H9 (cell line): ENCODE measurements around the gene TMC1. TPM values are rescaled to one million over a fixed set of nuclear protein-coding genes. Genes with fewer than 3 reads are reported as not detected.
A peak's percentile ranks its signal among the peaks of the same experiment; 100 is the strongest.

Experiments
- DNase-seq: peaks from one replicate; pipeline ENCODE4 v3.0.0-alpha.2; 2017
- H2AFZ ChIP-seq: one replicate; pipeline ENCODE4 v1.6.1; 2013; ENCODE audit warnings: mild to moderate bottlenecking, low read length, control low read depth, moderate library complexity
- H2AK5ac ChIP-seq: 2 replicates; pipeline ENCODE4 v1.6.1; 2013; ENCODE audit warnings: low read length, control low read depth, mixed read lengths; ENCODE audit not compliant: insufficient read length
- H2BK120ac ChIP-seq: one replicate; pipeline ENCODE4 v1.6.1; 2013; ENCODE audit warnings: low read depth, mild to moderate bottlenecking, low read length, control low read depth, inconsistent platforms; ENCODE audit not compliant: poor library complexity, severe bottlenecking
- H2BK12ac ChIP-seq: 2 replicates; pipeline ENCODE4 v1.6.1; 2013; ENCODE audit warnings: low read length, control low read depth, mixed read lengths, low read depth; ENCODE audit not compliant: insufficient read length
- H2BK15ac ChIP-seq: 2 replicates; pipeline ENCODE4 v1.6.1; 2013; ENCODE audit warnings: low read depth, low read length, control low read depth
- H2BK20ac ChIP-seq: one replicate; pipeline ENCODE4 v1.6.1; 2013; ENCODE audit warnings: low read depth, mild to moderate bottlenecking, low read length, control low read depth, inconsistent platforms; ENCODE audit not compliant: poor library complexity, severe bottlenecking
- H2BK5ac ChIP-seq: 2 replicates; pipeline ENCODE4 v1.6.1; 2013; ENCODE audit warnings: low read length, control low read depth, mixed read lengths; ENCODE audit not compliant: insufficient read length
- H3K14ac ChIP-seq: 2 replicates; pipeline ENCODE4 v1.6.1; 2013; ENCODE audit warnings: low read length, control low read depth; ENCODE audit not compliant: insufficient read depth
- H3K18ac ChIP-seq: 2 replicates; pipeline ENCODE4 v1.6.1; 2013; ENCODE audit warnings: low read depth, mild to moderate bottlenecking, mixed read lengths, low read length, control low read depth; ENCODE audit not compliant: insufficient read length
- H3K23ac ChIP-seq: 2 replicates; pipeline ENCODE4 v1.6.1; 2013; ENCODE audit warnings: low read length, control low read depth, mixed read lengths, low read depth; ENCODE audit not compliant: insufficient read length
- H3K23me2 ChIP-seq: 2 replicates; pipeline ENCODE4 v1.6.1; 2013; ENCODE audit warnings: low read depth, mild to moderate bottlenecking, mixed read lengths, low read length, control low read depth; ENCODE audit not compliant: insufficient read length, poor library complexity, severe bottlenecking
- H3K27ac ChIP-seq: 2 replicates; pipeline ENCODE4 v1.5.1; 2013; ENCODE audit warnings: low read length, control low read depth, mixed read lengths, low read depth; ENCODE audit not compliant: insufficient read length
- H3K27me3 ChIP-seq: 2 replicates; pipeline ENCODE4 v1.6.1; 2013; ENCODE audit warnings: low read length, control low read depth, inconsistent platforms; ENCODE audit not compliant: insufficient read depth
- H3K4ac ChIP-seq: 2 replicates; pipeline ENCODE4 v1.6.1; 2013; ENCODE audit warnings: low read depth, mild to moderate bottlenecking, control low read depth, inconsistent platforms, low read length, moderate library complexity
- H3K4me1 ChIP-seq: 2 replicates; pipeline ENCODE4 v1.6.1; 2013; ENCODE audit warnings: low read length, control low read depth, inconsistent platforms; ENCODE audit not compliant: insufficient read depth
- H3K4me2 ChIP-seq: 2 replicates; pipeline ENCODE4 v1.6.1; 2013; ENCODE audit warnings: low read length, control low read depth, mixed read lengths; ENCODE audit not compliant: insufficient read length, insufficient read depth
- H3K56ac ChIP-seq: 2 replicates; pipeline ENCODE4 v1.6.1; 2013; ENCODE audit warnings: low read depth, mild to moderate bottlenecking, mixed read lengths, low read length, control low read depth; ENCODE audit not compliant: insufficient read length
- H3K79me1 ChIP-seq: 2 replicates; pipeline ENCODE4 v1.6.1; 2013; ENCODE audit warnings: low read depth, mild to moderate bottlenecking, moderate library complexity, low read length, control low read depth, inconsistent platforms; ENCODE audit not compliant: insufficient read depth, poor library complexity, severe bottlenecking
- H3K79me2 ChIP-seq: 2 replicates; pipeline ENCODE4 v1.6.1; 2013; ENCODE audit warnings: low read length, control low read depth, inconsistent platforms; ENCODE audit not compliant: insufficient read depth
- H3K9ac ChIP-seq: 2 replicates; pipeline ENCODE4 v1.6.1; 2013; ENCODE audit warnings: low read length, control low read depth, mixed read lengths; ENCODE audit not compliant: insufficient read length; ENCODE audit errors: extremely low read depth
- H3K9me3 ChIP-seq: one replicate; pipeline ENCODE4 v1.6.1; 2013; ENCODE audit warnings: low read depth, low read length, inconsistent platforms; ENCODE audit not compliant: control insufficient read depth
- H3T11ph ChIP-seq: one replicate; pipeline ENCODE4 v1.6.1; 2013; ENCODE audit warnings: mild to moderate bottlenecking, low read length, control low read depth, inconsistent platforms
- H4K20me1 ChIP-seq: one replicate; pipeline ENCODE4 v1.6.1; 2013; ENCODE audit not compliant: control insufficient read depth, insufficient read length, insufficient read depth
- H4K5ac ChIP-seq: 2 replicates; pipeline ENCODE4 v1.6.1; 2013; ENCODE audit warnings: low read depth, mild to moderate bottlenecking, mixed read lengths, low read length, control low read depth; ENCODE audit not compliant: insufficient read length
- H4K8ac ChIP-seq: replicated peaks from 2 replicates; pipeline ENCODE4 v1.6.1; 2013; ENCODE audit warnings: low read length, control low read depth, mixed read lengths, low read depth; ENCODE audit not compliant: insufficient read length
- H4K91ac ChIP-seq: 2 replicates; pipeline ENCODE4 v1.6.1; 2013; ENCODE audit warnings: low read depth, mild to moderate bottlenecking, moderate library complexity, mixed read lengths, low read length, control low read depth; ENCODE audit not compliant: insufficient read length
- H3K27ac Mint-ChIP-seq, 3 experiments: 2 replicates in 2 of 3; 3 replicates in 1 of 3; pipeline ENCODE4 v1.8.0; 2020 to 2021; ENCODE audit warnings: mixed read lengths in 3 of 3, mild to moderate bottlenecking in 1 of 3, moderate library complexity in 1 of 3
- H3K27me3 Mint-ChIP-seq: 2 replicates; pipeline ENCODE4 v1.8.0; 2021; ENCODE audit warnings: low read depth, mild to moderate bottlenecking, moderate library complexity, mixed read lengths
- H3K36me3 Mint-ChIP-seq, 3 experiments: 2 replicates in 2 of 3; 3 replicates in 1 of 3; pipeline ENCODE4 v1.8.0; 2020 to 2021; ENCODE audit warnings: low read depth in 3 of 3, mixed read lengths in 3 of 3; ENCODE audit not compliant: insufficient read depth in 1 of 3
- H3K4me1 Mint-ChIP-seq, 2 experiments: 2 replicates each; pipeline ENCODE4 v1.8.0; 2020; ENCODE audit warnings: mixed read lengths in 2 of 2
- H3K4me3 Mint-ChIP-seq, 2 experiments: 2 replicates in 1 of 2; 3 replicates in 1 of 2; pipeline ENCODE4 v1.8.0; 2020 to 2021; ENCODE audit warnings: mild to moderate bottlenecking in 2 of 2, mixed read lengths in 2 of 2, moderate library complexity in 1 of 2
- H3K9me3 Mint-ChIP-seq, 2 experiments: 2 replicates in 1 of 2; 3 replicates in 1 of 2; pipeline ENCODE4 v1.8.0; 2020; ENCODE audit warnings: mild to moderate bottlenecking in 2 of 2, mixed read lengths in 2 of 2, moderate library complexity in 1 of 2
- CTCF ChIP-seq: fragments of 200-600 bp; sonication (generic); conservative IDR thresholded peaks from 3 replicates; pipeline ENCODE4 v1.8.0; 2021; ENCODE audit warnings: antibody characterized with exemption, mild to moderate bottlenecking
- WGBS: extraction: QIAGEN DNeasy Blood & Tissue Kit; methylation state at CpG from one replicate; pipeline ENCODE4 v1.1.7; 2013; ENCODE audit warnings: missing lambda C conversion rate, low lambda C conversion rate, mixed read lengths; ENCODE audit not compliant: insufficient read length; ENCODE audit errors: extremely low coverage; 5-methylcytosine and 5-hydroxymethylcytosine counted together
- total RNA-seq: library from RNA; stranded (reverse); gene quantifications from 2 replicates; pipeline ENCODE4 v1.2.1, GENCODE V29; 2021

The TMC1 gene
- total RNA-seq, 1 experiment from 2014 or later: 2.4 TPM

GRCh38 chr9:72789885-72790284 is 268.5 kb downstream of the TMC1 start:
- H3K4me3 Mint-ChIP-seq: no peak overlapping the region
- H3K27ac Mint-ChIP-seq: peak overlapping the region in 1 of 3 experiments; percentile 58; a peak in 1 of 7 replicates
- TF ChIP-seq CTCF: no peak
- Histone ChIP-seq H3K4me2 (no peak overlapping the region), H3K18ac (no peak overlapping the region), H3K14ac (no peak overlapping the region), H3K23me2 (no peaks in the 10 kb centered on the region), H3K9ac (no peak overlapping the region), H3K4ac (no peak overlapping the region), H2BK120ac (no peak overlapping the region), H2AFZ (no peak overlapping the region), H2BK15ac (no peak overlapping the region), H3K9me3 (no peaks in the 10 kb centered on the region), H3K79me2 (no peaks in the 10 kb centered on the region), H4K20me1 (no peaks in the 10 kb centered on the region), H2BK5ac (no peak overlapping the region), H3K27me3 (no peaks in the 10 kb centered on the region), H4K91ac (no peak overlapping the region), H3K79me1 (no peaks in the 10 kb centered on the region), H3K56ac (no peak overlapping the region), H2BK20ac (no peak overlapping the region), H3K27ac (no peak overlapping the region), H2AK5ac (no peak overlapping the region), H4K5ac (no peak overlapping the region), H3T11ph (no peak overlapping the region), H4K8ac (no peak overlapping the region), H3K4me1 (no peaks in the 10 kb centered on the region), H3K23ac (no peak overlapping the region), H2BK12ac (no peak overlapping the region)
- WGBS: no CpG with 5 or more reads among the region's 3 CpGs
- peaks cover 0 to 20% (median 16%) of the 10 kb centered on the region in 3 experiments; a peak in 5 of 7 replicates for H3K36me3 Mint-ChIP-seq
- no peaks in the 10 kb centered on the region for H3K27me3 Mint-ChIP-seq
- H3K4me1 Mint-ChIP-seq: peaks cover 7% of the 10 kb centered on the region in 2 experiments; a peak in 2 of 4 replicates
- no peak for DNase-seq
- H3K9me3 Mint-ChIP-seq: peaks cover 0 to 8% of the 10 kb centered on the region in 2 experiments; a peak in 2 of 5 replicates
